ENCODE measurements around the gene STXBP2. TPM values are rescaled to one million over a fixed set of nuclear protein-coding genes. Genes with fewer than 3 reads are reported as not detected.

Gene STXBP2
- total and polyA plus RNA-seq, 4 donors, result 25.9 to 32.7 (median 27.2) TPM

DNA sequence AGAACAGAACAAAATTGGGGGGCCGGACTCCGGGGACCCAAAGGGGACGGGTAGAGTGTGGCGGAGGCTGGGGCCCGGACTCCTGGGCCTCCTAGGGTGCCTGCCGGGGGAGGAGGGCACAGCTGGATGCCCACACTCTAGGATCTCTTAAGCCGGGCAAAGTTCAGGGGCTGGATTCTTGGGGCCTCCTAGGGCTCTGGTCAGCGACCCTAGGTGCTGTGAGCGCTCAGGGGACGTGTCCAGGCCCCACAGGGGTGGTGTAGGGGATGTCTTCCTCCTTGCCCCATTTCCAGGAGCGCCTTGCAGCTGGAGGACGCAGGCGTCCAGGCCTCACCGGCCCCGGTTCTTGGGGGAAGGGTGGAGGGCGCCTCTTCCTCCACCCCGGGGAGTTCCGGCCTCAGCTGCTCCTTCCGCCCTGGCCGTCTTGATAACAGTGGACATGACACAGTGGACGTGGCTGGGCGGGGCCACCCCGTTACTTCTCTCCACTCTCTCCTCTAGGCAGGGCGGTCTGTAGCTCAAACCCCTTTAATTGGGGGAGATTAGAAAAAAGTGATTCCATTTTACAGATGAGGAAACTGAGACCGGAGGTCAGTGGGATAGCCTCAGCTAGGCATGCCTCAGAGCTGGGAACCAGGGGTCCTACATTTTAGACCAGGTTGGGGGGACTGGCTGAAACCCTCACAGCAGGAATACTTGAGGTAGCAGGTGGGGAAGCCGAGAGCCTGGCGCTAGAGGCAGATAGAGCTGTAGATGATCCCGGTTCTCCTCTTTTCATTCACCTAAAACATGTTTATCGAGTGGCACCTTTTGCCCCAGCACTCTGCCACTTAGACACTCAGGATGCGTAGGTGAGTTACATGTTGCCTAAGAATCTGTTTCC lies 705 bp downstream of the STXBP2 start:
- WGBS, result 46% methylated on average over 30 of the region's 30 CpGs
- H3K27me3 ChIP-seq (ENCODE audit: control insufficient read depth in 4 of 4, insufficient read depth in 4 of 4, low read length in 3 of 4), result no peaks in the 10 kb centered on the region
- H3K36me3 ChIP-seq (ENCODE audit: control insufficient read depth in 4 of 4, insufficient read depth in 3 of 4, low read depth in 1 of 4, low read length in 3 of 4), result no peaks in the 10 kb centered on the region
- TF ChIP-seq, protein P1, sequence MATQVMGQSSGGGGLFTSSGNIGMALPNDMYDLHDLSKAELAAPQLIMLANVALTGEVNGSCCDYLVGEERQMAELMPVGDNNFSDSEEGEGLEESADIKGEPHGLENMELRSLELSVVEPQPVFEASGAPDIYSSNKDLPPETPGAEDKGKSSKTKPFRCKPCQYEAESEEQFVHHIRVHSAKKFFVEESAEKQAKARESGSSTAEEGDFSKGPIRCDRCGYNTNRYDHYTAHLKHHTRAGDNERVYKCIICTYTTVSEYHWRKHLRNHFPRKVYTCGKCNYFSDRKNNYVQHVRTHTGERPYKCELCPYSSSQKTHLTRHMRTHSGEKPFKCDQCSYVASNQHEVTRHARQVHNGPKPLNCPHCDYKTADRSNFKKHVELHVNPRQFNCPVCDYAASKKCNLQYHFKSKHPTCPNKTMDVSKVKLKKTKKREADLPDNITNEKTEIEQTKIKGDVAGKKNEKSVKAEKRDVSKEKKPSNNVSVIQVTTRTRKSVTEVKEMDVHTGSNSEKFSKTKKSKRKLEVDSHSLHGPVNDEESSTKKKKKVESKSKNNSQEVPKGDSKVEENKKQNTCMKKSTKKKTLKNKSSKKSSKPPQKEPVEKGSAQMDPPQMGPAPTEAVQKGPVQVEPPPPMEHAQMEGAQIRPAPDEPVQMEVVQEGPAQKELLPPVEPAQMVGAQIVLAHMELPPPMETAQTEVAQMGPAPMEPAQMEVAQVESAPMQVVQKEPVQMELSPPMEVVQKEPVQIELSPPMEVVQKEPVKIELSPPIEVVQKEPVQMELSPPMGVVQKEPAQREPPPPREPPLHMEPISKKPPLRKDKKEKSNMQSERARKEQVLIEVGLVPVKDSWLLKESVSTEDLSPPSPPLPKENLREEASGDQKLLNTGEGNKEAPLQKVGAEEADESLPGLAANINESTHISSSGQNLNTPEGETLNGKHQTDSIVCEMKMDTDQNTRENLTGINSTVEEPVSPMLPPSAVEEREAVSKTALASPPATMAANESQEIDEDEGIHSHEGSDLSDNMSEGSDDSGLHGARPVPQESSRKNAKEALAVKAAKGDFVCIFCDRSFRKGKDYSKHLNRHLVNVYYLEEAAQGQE (IDR thresholded peaks at IDR 0.05), result no peak
- TF ChIP-seq, protein P2, sequence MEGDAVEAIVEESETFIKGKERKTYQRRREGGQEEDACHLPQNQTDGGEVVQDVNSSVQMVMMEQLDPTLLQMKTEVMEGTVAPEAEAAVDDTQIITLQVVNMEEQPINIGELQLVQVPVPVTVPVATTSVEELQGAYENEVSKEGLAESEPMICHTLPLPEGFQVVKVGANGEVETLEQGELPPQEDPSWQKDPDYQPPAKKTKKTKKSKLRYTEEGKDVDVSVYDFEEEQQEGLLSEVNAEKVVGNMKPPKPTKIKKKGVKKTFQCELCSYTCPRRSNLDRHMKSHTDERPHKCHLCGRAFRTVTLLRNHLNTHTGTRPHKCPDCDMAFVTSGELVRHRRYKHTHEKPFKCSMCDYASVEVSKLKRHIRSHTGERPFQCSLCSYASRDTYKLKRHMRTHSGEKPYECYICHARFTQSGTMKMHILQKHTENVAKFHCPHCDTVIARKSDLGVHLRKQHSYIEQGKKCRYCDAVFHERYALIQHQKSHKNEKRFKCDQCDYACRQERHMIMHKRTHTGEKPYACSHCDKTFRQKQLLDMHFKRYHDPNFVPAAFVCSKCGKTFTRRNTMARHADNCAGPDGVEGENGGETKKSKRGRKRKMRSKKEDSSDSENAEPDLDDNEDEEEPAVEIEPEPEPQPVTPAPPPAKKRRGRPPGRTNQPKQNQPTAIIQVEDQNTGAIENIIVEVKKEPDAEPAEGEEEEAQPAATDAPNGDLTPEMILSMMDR (IDR thresholded peaks at IDR 0.05; ENCODE audit: low read depth, low read length, missing input control), result no peak
- TF ChIP-seq TAF1 (conservative IDR thresholded peaks at IDR 0.05), result no peak
- peak in 1 of 2 donors; percentile 37 for TF ChIP-seq GABPA (IDR thresholded peaks at IDR 0.05 in 1 of 2, conservative IDR thresholded peaks at IDR 0.05 in 1 of 2)
- no peak for TF ChIP-seq FOXA2 (IDR thresholded peaks at IDR 0.05)
- TF ChIP-seq NR2F2 (IDR thresholded peaks at IDR 0.05), result no peak
- TF ChIP-seq RAD21 (IDR thresholded peaks at IDR 0.05), result no peak
- no peak for TF ChIP-seq HNF4G (IDR thresholded peaks at IDR 0.05)
- H3K4me3 ChIP-seq (ENCODE audit: low read depth in 1 of 3, low read length in 3 of 3), result peak overlapping the region in 2 of 3 donors; percentile 77 to 79
- H3K9ac ChIP-seq (ENCODE audit: low read depth in 1 of 2, low read length in 2 of 2), result peak overlapping the region; percentile 60 to 78
- H3K9me3 ChIP-seq (ENCODE audit: control insufficient read depth in 4 of 4, low read length in 3 of 4), result no peaks in the 10 kb centered on the region
- H3K4me1 ChIP-seq (ENCODE audit: control insufficient read depth in 4 of 4, insufficient read depth in 4 of 4, low read length in 3 of 4), result peaks cover 1 to 25% (median 15%) of the 10 kb centered on the region in 4 donors
- peak overlapping the region; percentile 48 to 62 for H3K27ac ChIP-seq (ENCODE audit: low read depth in 1 of 2, low read length in 2 of 2)
- peak; percentile 66 for DNase-seq (ENCODE audit: low spot score)

DNA sequence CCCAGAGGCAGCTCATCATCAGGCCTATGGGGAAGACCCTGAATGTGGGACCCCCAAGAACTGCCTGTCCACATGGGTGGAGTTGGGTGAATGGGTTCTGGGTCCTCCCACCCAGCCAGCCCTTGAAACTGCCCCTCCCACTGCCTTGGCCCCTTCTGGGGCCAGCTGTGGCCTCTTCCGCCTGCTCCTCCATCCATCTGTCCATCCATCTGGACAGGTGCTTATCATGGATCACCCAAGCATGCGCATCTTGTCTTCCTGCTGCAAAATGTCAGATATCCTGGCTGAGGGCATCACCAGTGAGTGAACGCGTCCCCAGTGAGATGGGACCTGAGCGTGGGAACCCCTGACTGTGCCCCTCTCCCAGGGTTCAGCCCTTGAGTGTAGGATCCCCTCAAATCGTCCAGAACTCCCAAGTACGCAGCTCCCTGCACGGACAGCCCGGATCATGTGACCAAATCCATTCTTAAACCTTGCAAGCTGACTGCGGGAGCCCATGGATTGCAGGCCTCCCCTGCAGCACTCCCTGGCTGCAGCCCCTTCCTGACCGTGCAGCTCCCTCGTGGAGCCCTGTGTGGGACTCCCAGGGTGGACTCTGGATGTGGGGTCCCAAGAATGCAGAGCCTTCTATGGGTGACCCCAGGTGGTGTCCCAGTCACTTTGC lies 2.0 kb downstream of the STXBP2 start:
- Histone ChIP-seq H3K9me3 (ENCODE audit: control insufficient read depth in 4 of 4, low read length in 3 of 4) (no peaks in the 10 kb centered on the region), H3K4me1 (ENCODE audit: control insufficient read depth in 4 of 4, insufficient read depth in 4 of 4, low read length in 3 of 4) (peaks cover 1 to 25% (median 15%) of the 10 kb centered on the region in 4 donors), H3K9ac (ENCODE audit: low read depth in 1 of 2, low read length in 2 of 2) (no peak overlapping the region), H3K4me3 (ENCODE audit: low read depth in 1 of 3, low read length in 3 of 3) (no peak overlapping the region), H3K27me3 (ENCODE audit: control insufficient read depth in 4 of 4, insufficient read depth in 4 of 4, low read length in 3 of 4) (no peaks in the 10 kb centered on the region), H3K27ac (ENCODE audit: low read depth in 1 of 2, low read length in 2 of 2) (no peak overlapping the region), H3K36me3 (ENCODE audit: control insufficient read depth in 4 of 4, insufficient read depth in 3 of 4, low read depth in 1 of 4, low read length in 3 of 4) (no peaks in the 10 kb centered on the region)
- no peak for DNase-seq (ENCODE audit: low spot score)
- WGBS, result 90% methylated on average over 12 of the region's 12 CpGs
- TF ChIP-seq HNF4A (conservative IDR thresholded peaks at IDR 0.05), result no peak
- no peak for TF ChIP-seq YY1 (IDR thresholded peaks at IDR 0.05)
- TF ChIP-seq RXRA (IDR thresholded peaks at IDR 0.05), result no peak
- TF ChIP-seq RAD21 (IDR thresholded peaks at IDR 0.05), result no peak
- TF ChIP-seq ZBTB33 (IDR thresholded peaks at IDR 0.05), result no peak
- TF ChIP-seq SP1 (IDR thresholded peaks at IDR 0.05), result no peak
- TF ChIP-seq GABPA (IDR thresholded peaks at IDR 0.05 in 1 of 2, conservative IDR thresholded peaks at IDR 0.05 in 1 of 2), result no peak
- no peak for TF ChIP-seq FOXA1 (IDR thresholded peaks at IDR 0.05)
- TF ChIP-seq, protein P3, sequence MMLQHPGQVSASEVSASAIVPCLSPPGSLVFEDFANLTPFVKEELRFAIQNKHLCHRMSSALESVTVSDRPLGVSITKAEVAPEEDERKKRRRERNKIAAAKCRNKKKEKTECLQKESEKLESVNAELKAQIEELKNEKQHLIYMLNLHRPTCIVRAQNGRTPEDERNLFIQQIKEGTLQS (IDR thresholded peaks at IDR 0.05), result no peak
- TF ChIP-seq, protein P4, sequence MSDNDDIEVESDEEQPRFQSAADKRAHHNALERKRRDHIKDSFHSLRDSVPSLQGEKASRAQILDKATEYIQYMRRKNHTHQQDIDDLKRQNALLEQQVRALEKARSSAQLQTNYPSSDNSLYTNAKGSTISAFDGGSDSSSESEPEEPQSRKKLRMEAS (IDR thresholded peaks at IDR 0.05), result no peak
- no peak for TF ChIP-seq HNF4G (IDR thresholded peaks at IDR 0.05)
- TF ChIP-seq, protein P1 (IDR thresholded peaks at IDR 0.05), result no peak
- TF ChIP-seq TAF1 (conservative IDR thresholded peaks at IDR 0.05), result no peak
- no peak for TF ChIP-seq EGR1 (IDR thresholded peaks at IDR 0.05; ENCODE audit: low read depth in 2 of 2)
- no peak for TF ChIP-seq JUND (IDR thresholded peaks at IDR 0.05)
